Activated CD8-positive, alpha-beta memory T cell treated with anti-CD3 and anti-CD28 coated beads, Interleukin-2, amount 50 U/mL, for 1 hour (primary cell): ENCODE data around the gene PECR.
"Not testable (repeated sequence)": the region's sequence is repeated elsewhere in the genome, so short reads cannot be mapped to it uniquely, and the experiment has no call there.

Experiments used
- DNase-seq: peaks from one replicate; pipeline ENCODE4 v3.0.0-alpha.2; 2020; ENCODE audit errors: extremely low read depth

PECR gene

DNA sequence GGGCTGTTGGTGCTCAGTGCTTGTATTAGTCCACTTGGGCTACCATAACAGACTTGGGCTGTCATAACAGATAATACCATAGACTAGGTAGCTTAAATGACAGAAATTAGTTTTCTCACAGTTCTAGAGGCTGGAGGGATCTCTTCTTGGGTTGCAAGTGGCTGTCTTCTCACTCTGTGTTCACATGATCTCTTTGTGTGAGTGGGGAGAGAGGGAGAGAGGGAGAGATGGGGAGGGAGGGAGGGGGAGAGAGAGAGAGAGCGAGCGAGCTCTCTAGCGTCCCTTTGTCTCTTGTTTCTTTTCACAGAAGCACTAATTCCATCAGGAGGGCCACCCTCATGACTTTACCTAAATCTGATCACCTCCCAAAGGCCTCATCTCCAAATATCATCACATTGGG lies 23.1 kb upstream of the PECR start:
- DNase-seq = no peak

DNA sequence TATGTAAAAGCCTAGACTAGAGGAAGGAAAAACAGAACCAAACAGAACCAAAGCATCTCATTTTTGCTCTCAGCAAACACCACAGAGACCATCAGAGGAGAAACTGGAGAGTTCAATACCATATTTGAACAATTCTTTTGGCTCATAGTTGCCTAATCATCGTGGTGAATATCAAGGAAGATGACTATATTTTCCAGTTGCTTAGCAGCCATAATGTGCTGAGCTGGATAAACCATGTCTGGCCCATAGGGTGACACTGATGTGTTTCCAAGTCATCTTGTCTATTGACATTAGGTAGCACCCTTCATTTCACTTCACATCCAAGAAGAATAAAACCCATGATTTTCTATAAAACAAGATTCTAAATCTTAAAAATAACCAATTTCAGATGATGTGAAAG lies 21.6 kb upstream of the PECR start:
- DNase-seq = no peak

DNA sequence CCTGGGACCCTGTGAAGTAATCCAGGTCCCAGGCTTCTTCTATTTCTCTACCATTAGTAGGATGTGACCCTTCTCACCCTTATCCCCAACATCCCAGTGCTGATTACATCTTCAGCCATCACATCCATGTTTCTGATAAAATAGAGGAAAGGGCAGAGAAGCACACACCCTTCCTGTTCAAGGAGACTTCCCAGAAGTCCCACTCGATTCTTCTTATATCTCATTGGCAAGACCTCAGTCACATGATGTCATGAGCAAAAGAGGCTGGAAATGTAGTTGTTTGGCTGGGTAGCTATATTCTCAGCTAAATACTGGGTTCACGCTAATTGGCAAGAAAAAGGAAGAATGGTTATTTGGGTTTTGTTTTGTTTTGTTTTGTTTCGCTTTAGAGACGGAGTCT lies 19.5 kb upstream of the PECR start:
- DNase-seq = no peak

DNA sequence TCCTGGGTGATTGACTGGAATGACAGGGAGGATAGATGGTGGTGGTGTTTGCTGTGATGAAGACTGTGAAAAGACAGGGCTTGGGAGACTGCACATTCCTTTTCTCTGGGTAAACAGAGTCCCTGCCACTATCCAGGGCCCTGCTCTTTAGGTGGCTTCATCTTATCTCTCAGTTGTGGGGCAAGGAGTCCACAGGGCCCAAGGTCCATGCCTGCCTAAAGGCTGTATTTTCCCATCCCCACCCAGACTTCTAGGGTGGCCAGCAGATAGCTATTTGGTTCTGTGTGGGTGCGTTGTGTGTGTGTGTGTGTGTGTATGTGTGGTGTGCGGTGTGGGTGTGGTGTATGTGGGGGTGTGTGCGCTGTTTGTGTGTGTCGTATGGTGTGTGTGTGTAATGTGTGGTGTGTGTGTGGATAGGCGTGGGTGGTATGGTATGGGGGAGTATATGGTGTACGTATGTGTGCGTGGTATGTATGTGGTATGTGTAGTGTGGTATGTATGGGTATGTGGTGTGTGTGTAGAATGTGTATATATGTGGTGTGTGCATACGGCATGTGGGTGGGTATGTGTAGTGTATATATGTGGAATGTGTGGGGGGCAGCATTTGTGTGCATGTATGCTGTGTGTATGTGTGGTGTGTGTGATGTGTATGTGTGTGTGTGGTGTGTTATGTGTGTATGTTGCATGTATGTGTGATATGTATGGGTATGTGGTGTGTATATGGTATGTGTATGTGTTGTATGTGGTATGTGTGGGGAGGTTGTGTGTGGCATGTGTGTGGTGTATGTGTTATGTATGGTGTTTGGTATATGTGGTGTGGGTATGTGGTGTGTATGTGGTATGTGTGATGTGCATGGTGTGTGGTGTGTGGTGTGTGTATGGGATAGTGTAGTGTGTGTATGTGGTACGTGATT lies 17.1 kb upstream of the PECR start:
- no peak for DNase-seq

GRCh38 chr2:216094701-216095100 lies 13.1 kb upstream of the PECR start:
- no peak for DNase-seq

GRCh38 chr2:216092646-216093045 lies 11.0 kb upstream of the PECR start:
- DNase-seq = no peak

GRCh38 chr2:216090369-216090786 lies 8.8 kb upstream of the PECR start:
- no peak for DNase-seq

GRCh38 chr2:216086207-216086893 lies 4.7 kb upstream of the PECR start:
- DNase-seq = no peak

DNA sequence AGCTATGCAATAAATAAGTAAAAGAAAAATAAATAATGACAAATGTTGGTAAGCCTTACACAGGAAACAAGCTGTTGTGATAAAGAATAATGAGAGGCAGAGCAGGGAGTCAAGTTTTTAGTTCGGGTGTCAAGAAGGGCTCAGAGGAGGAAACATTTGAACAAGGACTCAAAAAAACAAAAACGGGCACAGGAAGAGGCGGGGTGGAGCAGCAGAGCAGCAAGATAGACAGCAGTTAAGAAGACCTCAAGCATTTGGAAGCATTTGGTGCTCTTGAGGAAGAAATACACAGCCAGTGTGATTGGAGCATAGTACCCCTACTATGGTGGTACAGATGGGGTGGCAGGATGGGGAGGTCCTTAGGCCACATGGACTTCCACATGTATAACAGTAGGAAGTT lies 2.9 kb upstream of the PECR start:
- no peak for DNase-seq

- DNase-seq = no peak
These were observed 2.1 kb upstream of the PECR start for GRCh38 chr2:216083464-216084281.

GRCh38 chr2:216082805-216083204 lies 1.2 kb upstream of the PECR start:
- no peak for DNase-seq

GRCh38 chr2:216082117-216082711 lies 605 bp upstream of the PECR start:
- no peak for DNase-seq

DNA sequence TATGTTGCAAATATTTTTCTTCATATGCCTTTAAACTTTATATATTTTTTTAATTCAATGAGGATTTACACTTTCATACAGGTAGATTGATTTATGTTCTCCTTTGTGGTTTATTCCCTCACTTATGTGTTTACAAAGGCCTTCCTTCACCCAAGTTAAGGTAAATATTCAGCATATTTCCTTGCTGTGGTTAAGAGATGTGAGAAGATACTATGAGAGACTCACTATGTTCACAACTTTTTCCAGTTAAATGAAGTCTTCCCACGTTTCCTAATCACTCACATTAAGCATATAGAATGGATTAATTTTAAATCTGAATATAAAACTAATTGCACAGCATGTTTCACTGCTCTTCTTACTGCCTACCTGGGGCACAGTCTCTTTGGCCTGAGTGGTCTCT lies 597 bp downstream of the PECR start:
- DNase-seq = no peak

GRCh38 chr2:216080048-216080447 lies 1.6 kb downstream of the PECR start:
- DNase-seq = not testable (repeated sequence)

GRCh38 chr2:216078776-216079175 lies 2.8 kb downstream of the PECR start:
- DNase-seq = no peak

GRCh38 chr2:216075510-216076485 lies 5.8 kb downstream of the PECR start:
- no peak for DNase-seq

GRCh38 chr2:216074794-216075193 lies 6.8 kb downstream of the PECR start:
- DNase-seq = no peak

- DNase-seq = no peak
These were observed 7.2 kb downstream of the PECR start for GRCh38 chr2:216074380-216074779.

GRCh38 chr2:216073773-216074172 lies 7.8 kb downstream of the PECR start:
- DNase-seq = no peak

GRCh38 chr2:216072473-216072872 lies 9.1 kb downstream of the PECR start:
- DNase-seq = no peak
